GM19099 (cell line): ENCODE measurements around the gene PDE9A.

Source experiments
- POLR2A ChIP-seq: IDR thresholded peaks from 3 replicates; pipeline ENCODE4 v1.6.1; 2011; ENCODE audit warnings: low read depth; ENCODE audit not compliant: insufficient read length; ENCODE audit errors: extremely low read depth

Gene PDE9A

GRCh38 chr21:42770717-42771502 is 117.5 kb downstream of the PDE9A start:
- TF ChIP-seq POLR2A = no peak

GRCh38 chr21:42771503-42771805 is 118.0 kb downstream of the PDE9A start:
- no peak for TF ChIP-seq POLR2A

- TF ChIP-seq POLR2A = no peak
Measured at GRCh38 chr21:42775123-42775522, 121.7 kb downstream of the PDE9A start.

GRCh38 chr21:42775891-42776290 is 122.5 kb downstream of the PDE9A start:
- no peak for TF ChIP-seq POLR2A

- TF ChIP-seq POLR2A = no peak
Measured at GRCh38 chr21:42777064-42777756, 123.8 kb downstream of the PDE9A start.

GRCh38 chr21:42777757-42778344 is 124.4 kb downstream of the PDE9A start:
- no peak for TF ChIP-seq POLR2A

- no peak for TF ChIP-seq POLR2A
Measured at GRCh38 chr21:42779431-42779861, 126.0 kb downstream of the PDE9A start.

GRCh38 chr21:42780617-42781016 is 127.2 kb downstream of the PDE9A start:
- TF ChIP-seq POLR2A = no peak

- TF ChIP-seq POLR2A = no peak
Measured at GRCh38 chr21:42781150-42781970, 127.9 kb downstream of the PDE9A start.

GRCh38 chr21:42781971-42782722 is 128.7 kb downstream of the PDE9A start:
- TF ChIP-seq POLR2A = no peak

- no peak for TF ChIP-seq POLR2A
Measured at GRCh38 chr21:42782723-42783242, 129.4 kb downstream of the PDE9A start.

GRCh38 chr21:42784276-42784675 is 130.9 kb downstream of the PDE9A start:
- TF ChIP-seq POLR2A = no peak

- TF ChIP-seq POLR2A = no peak
Measured at GRCh38 chr21:42784896-42785451, 131.6 kb downstream of the PDE9A start.

- TF ChIP-seq POLR2A = no peak
Measured at GRCh38 chr21:42785666-42786427, 132.4 kb downstream of the PDE9A start.

- no peak for TF ChIP-seq POLR2A
Measured at GRCh38 chr21:42786884-42787283, 133.5 kb downstream of the PDE9A start.
